COLO829 (cell line): Measurements from ENCODE around the gene FMN1.

ENCODE experiments used
- DNase-seq: peaks from one replicate; pipeline ENCODE4 v3.0.0; 2012; ENCODE audit warnings: low spot score

Gene FMN1

GRCh38 chr15:33048255-33048654, 146.3 kb downstream of the FMN1 start:
- DNase-seq = no peak

DNA sequence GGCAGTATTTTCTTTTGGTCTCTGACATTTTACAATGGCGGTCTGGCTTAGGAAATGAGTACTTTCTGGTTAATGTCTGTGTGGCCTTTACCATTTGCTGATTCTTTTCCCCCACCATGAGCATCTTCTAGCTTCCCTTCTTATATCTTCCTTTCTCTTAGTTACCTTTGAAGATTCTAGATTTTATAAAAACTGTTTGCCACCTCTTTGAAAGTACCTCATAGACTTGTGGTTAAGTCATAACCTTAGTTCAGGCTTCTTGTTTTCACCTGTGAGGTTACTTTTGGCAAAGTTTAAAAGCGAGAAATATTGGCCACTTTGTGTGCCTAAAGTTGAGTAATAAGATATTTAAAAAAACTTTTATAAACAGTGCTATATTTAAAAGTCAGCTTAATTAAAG, 147.4 kb downstream of the FMN1 start:
- no peak for DNase-seq

- DNase-seq = no peak
These were observed 148.2 kb downstream of the FMN1 start for GRCh38 chr15:33046329-33046728.

- DNase-seq = no peak
These were observed 149.3 kb downstream of the FMN1 start for GRCh38 chr15:33045066-33045810.

DNA sequence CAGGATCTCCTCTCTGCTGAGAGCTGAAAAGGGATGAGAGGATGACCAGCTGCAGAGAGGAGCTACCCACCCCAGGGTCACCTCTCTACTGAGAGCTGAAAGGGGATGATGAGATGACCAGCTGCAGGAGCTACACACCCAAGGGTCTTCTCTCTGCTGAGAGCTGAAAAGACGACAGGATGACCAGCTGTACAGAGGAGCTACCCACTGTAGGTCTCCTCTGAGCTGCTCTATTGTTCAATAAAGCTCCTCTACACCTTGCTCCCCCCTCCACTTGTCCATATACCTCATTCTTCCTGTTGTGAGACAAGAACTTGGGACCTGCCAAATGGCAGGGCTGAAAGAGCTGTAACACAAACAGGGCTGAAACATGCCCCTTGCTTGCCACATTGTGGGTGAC, 149.9 kb downstream of the FMN1 start:
- no peak for DNase-seq

GRCh38 chr15:33043636-33044035, 150.9 kb downstream of the FMN1 start:
- DNase-seq = no peak

- DNase-seq = peak; percentile 32
These were observed 154.0 kb downstream of the FMN1 start for GRCh38 chr15:33040496-33040895.

GRCh38 chr15:33034588-33034987, 159.9 kb downstream of the FMN1 start:
- DNase-seq = no peak

GRCh38 chr15:33032053-33032452, 162.5 kb downstream of the FMN1 start:
- no peak for DNase-seq

- DNase-seq = no peak
These were observed 163.1 kb downstream of the FMN1 start for GRCh38 chr15:33031324-33031821.

DNA sequence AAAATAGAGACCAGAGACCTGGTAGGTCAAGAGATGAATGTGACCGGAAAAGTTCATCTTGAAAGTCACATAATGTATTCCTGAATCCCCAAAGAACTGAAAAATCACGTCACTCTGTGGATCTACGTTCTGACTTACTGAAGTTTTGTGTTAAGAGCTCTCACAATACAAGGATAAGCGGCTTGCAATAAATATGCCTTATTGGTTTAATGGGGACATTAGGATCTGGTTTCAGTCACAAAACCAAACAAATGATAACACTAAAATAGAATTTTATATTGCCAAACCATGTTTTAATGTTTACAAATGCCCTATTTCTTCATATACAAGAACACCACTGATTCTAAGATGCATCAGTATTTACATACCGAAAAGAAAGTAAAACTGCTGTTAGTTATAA, 164.2 kb downstream of the FMN1 start:
- DNase-seq = no peak

GRCh38 chr15:33029109-33029652, 165.3 kb downstream of the FMN1 start:
- no peak for DNase-seq

DNA sequence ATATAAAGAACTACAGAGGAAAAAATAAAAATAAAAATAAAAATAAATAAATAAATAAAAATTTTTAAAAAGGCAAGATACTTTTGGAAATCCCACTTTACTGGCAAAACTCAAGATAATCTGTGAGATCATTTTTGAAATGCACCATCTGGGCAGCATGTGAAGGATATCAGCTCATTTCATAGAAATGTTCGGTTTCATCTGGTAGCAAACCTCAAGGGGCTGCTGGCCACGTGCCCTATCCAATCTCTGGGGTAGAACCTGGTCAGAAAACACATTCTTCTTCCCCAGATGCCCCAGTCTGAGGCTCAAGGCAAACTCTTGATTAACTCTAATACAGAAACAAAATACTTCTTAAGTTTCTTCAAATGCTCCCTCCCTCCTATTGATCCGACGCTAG, 166.0 kb downstream of the FMN1 start:
- DNase-seq = no peak

DNA sequence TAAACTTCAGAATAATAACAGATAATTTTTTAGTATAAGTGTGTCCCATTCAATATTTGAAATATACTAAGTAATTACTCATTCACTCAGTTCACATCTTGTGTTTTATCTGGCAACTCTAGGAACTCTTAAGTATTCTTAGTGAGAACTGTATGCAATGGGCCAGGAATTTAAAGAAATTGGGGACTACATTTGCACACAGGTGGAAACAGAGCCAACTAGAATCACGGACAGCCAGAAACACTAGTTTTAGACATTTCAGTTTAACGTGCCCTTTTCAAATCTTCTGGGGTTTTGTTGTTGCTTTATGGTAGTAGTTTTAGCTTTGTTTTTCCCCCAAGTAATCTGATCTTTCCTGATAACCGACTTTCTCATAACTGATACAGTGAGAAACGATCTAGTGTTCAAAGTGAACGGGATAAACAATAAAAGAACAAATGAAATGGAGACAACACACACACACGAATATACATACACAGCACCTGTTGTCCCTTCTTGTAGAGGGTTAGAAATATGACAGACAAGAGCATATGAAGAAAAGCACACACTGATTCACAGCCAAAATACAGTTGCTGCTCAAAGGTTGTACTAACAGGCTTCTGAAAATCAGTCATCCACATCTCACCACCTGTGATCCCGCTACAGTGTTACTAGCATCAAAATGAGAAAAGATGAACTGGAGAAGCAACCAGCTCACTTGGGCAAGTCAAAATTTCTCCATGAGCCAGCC, 167.0 kb downstream of the FMN1 start:
- no peak for DNase-seq

DNA sequence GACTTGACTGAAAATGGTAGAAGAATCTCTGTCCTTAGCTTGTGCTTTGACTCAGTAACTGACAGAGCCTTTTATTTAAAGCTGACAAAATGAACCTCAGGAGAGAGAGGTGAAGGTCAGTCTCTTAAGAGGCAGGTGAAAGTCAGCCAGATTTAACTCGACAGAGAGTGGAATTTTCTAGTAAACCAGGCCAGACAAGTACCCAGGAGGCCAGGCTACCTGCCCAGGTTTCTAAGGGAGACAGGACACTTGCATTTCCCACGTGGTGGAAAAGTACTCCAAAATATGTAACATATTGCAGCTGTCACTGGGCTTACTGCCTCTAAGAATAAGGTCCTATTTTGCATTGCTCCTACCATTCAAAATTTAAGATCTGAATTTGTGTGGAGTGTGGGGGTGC, 167.9 kb downstream of the FMN1 start:
- DNase-seq = no peak

GRCh38 chr15:33022629-33023028, 171.9 kb downstream of the FMN1 start:
- no peak for DNase-seq

DNA sequence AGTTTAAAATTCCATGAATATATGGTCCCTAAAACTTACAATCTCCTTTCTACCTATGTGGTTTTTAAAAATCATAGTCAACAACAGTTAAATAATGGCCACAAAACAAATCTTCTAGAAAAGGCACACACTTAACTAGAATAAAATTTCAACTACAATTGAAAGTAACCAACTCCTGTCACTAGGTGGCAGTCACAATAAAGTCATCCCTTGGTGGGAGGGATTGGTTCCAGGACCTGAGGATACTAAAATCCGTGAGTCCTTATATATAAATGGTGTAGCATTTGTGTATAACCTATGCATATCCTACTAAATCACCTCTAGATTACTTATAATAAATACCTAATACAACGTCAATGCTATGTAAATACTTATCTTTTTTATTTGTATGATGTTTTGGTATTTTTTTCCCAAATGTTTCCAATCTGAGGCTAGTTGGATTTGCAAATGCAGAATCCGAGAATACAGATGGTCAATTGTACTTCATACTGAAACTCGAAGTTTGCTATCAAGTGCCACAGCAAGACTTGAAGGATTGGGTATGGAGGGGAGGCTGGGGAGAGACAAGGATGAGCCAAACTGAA, 172.6 kb downstream of the FMN1 start:
- DNase-seq = peak; percentile 52

GRCh38 chr15:33019354-33019981, 175.0 kb downstream of the FMN1 start:
- no peak for DNase-seq

GRCh38 chr15:33016405-33017024, 178.0 kb downstream of the FMN1 start:
- no peak for DNase-seq

GRCh38 chr15:33014586-33014985, 179.9 kb downstream of the FMN1 start:
- no peak for DNase-seq

DNA sequence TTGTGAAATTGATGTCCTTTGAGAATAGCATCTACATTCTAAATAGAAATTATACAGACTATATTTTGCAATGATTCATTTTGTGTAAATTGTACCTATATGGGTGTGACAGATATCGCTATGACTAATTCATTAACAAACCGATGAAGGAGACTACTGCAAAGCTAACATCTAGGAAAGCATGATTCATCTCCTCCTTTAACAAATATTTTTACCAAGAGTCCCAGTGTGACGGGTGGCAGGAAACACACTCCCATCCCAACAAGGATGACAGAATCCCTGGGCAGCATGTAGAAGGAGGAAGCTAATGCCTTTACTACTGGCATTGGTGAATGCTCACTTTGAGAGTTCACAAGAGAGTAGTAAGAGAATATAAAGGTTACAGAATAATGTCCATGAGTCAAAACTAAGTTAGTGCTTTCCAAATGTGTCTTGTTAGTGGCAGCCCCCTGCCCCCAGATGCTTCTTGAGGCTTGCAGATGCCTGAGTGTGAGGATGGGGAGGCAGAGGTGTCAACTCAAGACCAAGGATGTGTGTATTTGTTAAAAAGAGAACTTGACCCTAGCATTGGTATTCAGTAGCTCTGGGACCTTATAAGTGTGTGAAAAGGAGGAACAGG, 180.6 kb downstream of the FMN1 start:
- peak; percentile 19 for DNase-seq
